HEK293T (cell line): ENCODE measurements around the gene PILRB.

Experiments used
- ARNT ChIP-seq: fragments of 450-650 bp; IDR thresholded peaks from 2 replicates; pipeline ENCODE4 v1.6.1; 2017; ENCODE audit warnings: mild to moderate bottlenecking
- FOXA1 ChIP-seq: fragments of 450-650 bp; IDR thresholded peaks from 2 replicates; pipeline ENCODE4 v1.6.1; 2016; ENCODE audit warnings: mild to moderate bottlenecking
- FOXM1 ChIP-seq: fragments of 450-650 bp; IDR thresholded peaks from 2 replicates; pipeline ENCODE4 v1.6.1; 2017; ENCODE audit warnings: mild to moderate bottlenecking, borderline replicate concordance
- SP1 ChIP-seq: fragments of 450-650 bp; IDR thresholded peaks from 2 replicates; pipeline ENCODE4 v1.6.1; 2017
- ZNF384 ChIP-seq: fragments of 450-650 bp; IDR thresholded peaks from 2 replicates; pipeline ENCODE4 v1.6.1; 2016
- TF ChIP-seq, protein P1 (sequence below): fragments of 450-650 bp; IDR thresholded peaks from 2 replicates; pipeline ENCODE4 v1.6.1; 2016

DNA sequence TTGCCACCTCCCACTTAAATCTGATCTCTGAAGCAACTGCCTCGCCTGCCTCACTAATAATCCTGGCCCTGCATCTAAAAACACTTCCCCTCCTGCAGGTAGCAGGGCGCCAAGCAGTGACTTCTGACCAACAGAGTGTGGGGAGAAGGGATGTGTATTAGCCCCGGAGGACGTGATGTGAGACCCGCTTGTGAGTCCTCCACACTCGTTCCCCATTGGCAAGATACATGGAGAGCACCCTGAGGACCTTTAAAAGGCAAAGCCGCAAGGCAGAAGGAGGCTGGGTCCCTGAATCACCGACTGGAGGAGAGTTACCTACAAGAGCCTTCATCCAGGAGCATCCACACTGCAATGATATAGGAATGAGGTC lies 9.3 kb downstream of the PILRB start:
- TF ChIP-seq SP1 (no peak), FOXA1 (no peak), ARNT (no peak), ZNF384 (no peak), FOXM1 (no peak)
- TF ChIP-seq, protein P1, sequence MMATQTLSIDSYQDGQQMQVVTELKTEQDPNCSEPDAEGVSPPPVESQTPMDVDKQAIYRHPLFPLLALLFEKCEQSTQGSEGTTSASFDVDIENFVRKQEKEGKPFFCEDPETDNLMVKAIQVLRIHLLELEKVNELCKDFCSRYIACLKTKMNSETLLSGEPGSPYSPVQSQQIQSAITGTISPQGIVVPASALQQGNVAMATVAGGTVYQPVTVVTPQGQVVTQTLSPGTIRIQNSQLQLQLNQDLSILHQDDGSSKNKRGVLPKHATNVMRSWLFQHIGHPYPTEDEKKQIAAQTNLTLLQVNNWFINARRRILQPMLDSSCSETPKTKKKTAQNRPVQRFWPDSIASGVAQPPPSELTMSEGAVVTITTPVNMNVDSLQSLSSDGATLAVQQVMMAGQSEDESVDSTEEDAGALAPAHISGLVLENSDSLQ, result no peak
